Measurements from ENCODE around the gene ANGPTL3. TPM values are rescaled to one million over a fixed set of nuclear protein-coding genes. Genes with fewer than 3 reads are reported as not detected.
"Not testable (repeated sequence)": the region's sequence is repeated elsewhere in the genome, so short reads cannot be mapped to it uniquely, and the experiment has no call there.

The ANGPTL3 gene
- total RNA-seq, 1 experiment from 2014 or later: not detected

DNA sequence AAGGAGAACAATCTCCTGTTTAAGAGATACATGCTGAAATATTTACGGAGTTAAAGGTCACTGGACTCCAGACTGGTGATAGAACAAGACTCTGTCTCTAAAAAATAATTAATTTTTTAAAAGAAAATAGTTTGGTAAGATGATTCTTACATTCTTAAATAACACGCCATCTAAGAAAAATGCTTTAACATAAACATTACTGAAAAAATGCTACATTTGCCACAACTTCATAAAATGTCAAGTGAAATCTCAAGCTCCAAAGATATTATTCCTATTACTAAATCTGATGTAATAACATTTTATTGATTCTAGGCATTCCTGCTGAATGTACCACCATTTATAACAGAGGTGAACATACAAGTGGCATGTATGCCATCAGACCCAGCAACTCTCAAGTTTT is 4.1 kb downstream of the ANGPTL3 start:
- H3K4me1 ChIP-seq: no peaks in the 10 kb centered on the region
- no peaks in the 10 kb centered on the region for H3K9me3 ChIP-seq (replicated peaks)
- no peaks in the 10 kb centered on the region; the same call in 1 of the 2 replicates for H3K36me3 ChIP-seq
- no peaks in the 10 kb centered on the region for H3K27me3 ChIP-seq
- DNase-seq: no peak
- H3K4me3 ChIP-seq: no peak overlapping the region
- no peak overlapping the region for H3K27ac ChIP-seq

DNA sequence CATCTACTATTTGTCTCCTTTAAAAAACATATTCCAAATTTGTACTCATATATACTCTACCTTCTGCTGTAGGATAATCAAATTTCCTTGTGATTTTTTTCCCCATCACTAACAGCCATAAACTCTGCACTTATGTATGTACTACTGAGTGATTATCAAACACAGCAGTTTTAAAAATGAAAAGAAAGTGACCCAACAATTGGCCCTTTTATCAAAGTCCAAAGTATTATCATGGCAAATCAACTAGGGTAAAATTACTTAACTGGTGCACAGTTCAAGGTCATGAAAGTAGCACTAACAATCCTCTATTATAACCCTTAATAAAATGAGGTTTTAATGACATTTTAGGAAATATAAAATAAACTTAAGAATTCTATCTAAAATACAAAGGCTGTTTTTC is 11.6 kb downstream of the ANGPTL3 start:
- no peak for DNase-seq
- no peak overlapping the region for H3K27ac ChIP-seq
- H3K4me1 ChIP-seq: no peaks in the 10 kb centered on the region
- no peaks in the 10 kb centered on the region for H3K27me3 ChIP-seq
- H3K36me3 ChIP-seq: peaks cover 10% of the 10 kb centered on the region; the same call in 1 of the 2 replicates
- no peak overlapping the region for H3K4me3 ChIP-seq
- H3K9me3 ChIP-seq (replicated peaks): no peaks in the 10 kb centered on the region

DNA sequence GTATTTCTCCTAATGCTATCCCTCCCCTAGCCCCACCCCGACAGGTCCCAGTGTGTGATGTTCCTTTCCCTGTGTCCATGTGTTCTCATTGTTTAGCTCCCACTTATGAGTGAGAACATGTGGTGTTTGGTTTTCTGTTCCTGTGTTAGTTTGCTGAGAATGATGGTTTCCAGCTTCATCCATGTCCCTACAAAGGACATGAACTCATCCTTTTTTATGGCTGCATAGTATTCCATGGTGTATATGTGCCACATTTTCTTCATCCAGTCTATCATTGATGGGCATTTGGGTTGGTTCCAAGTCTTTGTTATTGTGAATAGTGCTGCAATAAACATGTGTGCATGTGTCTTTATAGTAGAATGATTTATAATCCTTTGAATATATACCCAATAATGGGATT is 13.3 kb downstream of the ANGPTL3 start:
- H3K36me3 ChIP-seq; H3K27ac ChIP-seq; H3K4me1 ChIP-seq; H3K9me3 ChIP-seq (replicated peaks); DNase-seq; H3K27me3 ChIP-seq; H3K4me3 ChIP-seq: not testable (repeated sequence)

DNA sequence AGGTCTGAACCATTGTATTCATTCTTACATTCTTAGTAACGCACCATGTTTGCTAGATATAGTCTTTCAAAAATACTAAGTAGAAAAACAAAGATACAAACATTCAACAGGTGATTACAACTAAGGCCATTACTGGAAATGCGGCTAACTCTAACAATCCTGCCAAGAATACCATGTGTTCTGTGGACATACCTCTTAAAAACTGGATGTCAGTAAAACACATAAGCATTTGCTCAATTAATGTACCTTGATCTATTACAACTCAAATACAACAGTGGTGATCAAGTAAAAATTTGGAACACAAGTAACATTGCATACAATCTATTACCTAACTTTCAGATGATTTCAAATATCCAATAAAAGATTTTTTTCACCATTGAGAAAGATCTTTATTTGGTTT is 15.4 kb downstream of the ANGPTL3 start:
- no peak overlapping the region for H3K27ac ChIP-seq
- no peaks in the 10 kb centered on the region for H3K4me1 ChIP-seq
- DNase-seq: no peak
- H3K36me3 ChIP-seq: peaks cover 16% of the 10 kb centered on the region
- H3K9me3 ChIP-seq (replicated peaks): no peaks in the 10 kb centered on the region
- H3K4me3 ChIP-seq: no peak overlapping the region
- H3K27me3 ChIP-seq: no peaks in the 10 kb centered on the region

DNA sequence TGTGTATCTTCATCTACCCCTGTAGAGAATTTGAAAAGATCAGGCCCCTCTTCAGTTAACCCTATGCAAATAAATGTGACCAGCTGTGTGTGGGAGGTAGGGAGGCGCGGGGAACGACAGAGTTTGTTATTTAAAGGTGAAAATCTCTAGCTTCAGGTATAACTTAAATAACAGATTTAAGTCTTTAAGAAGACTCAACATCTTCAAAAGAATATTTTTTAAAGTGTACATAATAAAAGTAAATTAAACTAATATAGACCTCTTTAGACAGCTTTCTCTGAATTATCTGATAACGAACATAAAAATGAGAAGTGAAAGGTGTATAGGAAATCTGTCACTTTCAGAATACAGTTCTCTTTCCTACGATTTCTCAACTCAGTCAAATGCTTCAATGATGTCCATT is 16.0 kb downstream of the ANGPTL3 start:
- DNase-seq: no peak
- no peaks in the 10 kb centered on the region for H3K9me3 ChIP-seq (replicated peaks)
- H3K27me3 ChIP-seq: no peaks in the 10 kb centered on the region
- no peak overlapping the region for H3K27ac ChIP-seq
- peaks cover 21% of the 10 kb centered on the region for H3K36me3 ChIP-seq
- H3K4me1 ChIP-seq: no peaks in the 10 kb centered on the region
- H3K4me3 ChIP-seq: no peak overlapping the region

DNA sequence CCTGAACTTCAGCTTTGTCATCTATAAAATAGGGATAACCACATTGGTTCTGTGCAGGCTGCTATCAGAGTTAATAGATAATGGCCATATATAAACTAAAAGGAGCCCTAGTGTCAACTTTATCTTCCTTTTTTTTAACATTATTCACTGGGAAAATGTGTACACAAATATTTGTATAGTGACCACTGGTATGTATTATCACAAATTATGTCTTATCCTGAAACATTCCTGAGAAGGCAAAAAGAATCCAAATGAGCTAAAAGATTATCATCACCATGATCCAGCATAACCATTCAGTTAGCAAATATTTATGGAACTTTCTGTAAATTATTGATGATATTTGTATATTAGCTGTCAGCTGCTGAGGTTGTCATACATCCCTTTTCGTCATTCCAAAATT is 16.6 kb downstream of the ANGPTL3 start:
- Histone ChIP-seq H3K27ac (no peak overlapping the region), H3K4me3 (no peak overlapping the region), H3K27me3 (no peaks in the 10 kb centered on the region), H3K9me3 (replicated peaks) (no peaks in the 10 kb centered on the region), H3K4me1 (no peaks in the 10 kb centered on the region), H3K36me3 (peaks cover 26% of the 10 kb centered on the region)
- no peak for DNase-seq

DNA sequence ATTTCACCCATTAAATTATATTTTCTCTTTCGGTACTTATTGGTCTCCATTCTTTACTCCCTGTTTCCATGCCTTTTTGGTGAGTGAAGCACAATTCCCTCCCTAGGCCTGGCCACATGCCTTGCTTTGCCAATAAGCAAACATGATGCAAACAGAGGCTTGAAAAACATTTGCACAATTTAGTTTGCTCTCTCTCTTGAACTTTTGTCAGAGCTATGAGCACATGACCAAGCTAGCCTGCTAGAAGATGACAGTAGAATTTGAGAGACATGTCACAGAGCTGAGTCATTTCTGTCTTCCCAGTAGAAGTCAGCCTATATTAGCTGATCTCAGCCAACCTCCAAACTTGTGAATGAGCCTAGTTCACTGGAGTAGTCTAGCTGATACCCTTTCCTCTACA is 24.6 kb downstream of the ANGPTL3 start:
- H3K9me3 ChIP-seq (replicated peaks): no peaks in the 10 kb centered on the region
- H3K27ac ChIP-seq: no peak overlapping the region
- no peaks in the 10 kb centered on the region for H3K27me3 ChIP-seq
- DNase-seq: no peak
- H3K36me3 ChIP-seq: peaks cover 18% of the 10 kb centered on the region
- no peak overlapping the region for H3K4me3 ChIP-seq
- no peaks in the 10 kb centered on the region for H3K4me1 ChIP-seq

DNA sequence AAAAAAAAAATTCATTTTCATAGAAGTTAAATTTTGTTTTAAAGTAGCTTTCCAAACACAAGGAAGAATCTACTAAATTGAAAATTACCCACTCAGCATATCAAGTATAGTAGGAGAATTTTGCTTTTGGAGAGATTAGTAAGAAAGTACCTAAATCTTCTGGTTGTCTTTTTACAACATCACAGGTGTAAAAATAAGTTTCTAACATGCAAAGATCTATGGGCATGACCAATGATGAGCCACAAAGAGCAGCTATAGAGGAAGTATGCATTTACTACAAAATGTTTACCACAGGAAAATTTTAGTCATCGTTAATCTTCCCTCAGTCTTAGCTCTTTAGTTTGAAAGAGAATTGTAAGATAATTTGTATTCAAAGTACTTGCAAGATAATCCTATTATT is 28.1 kb downstream of the ANGPTL3 start:
- DNase-seq: no peak
- no peak overlapping the region for H3K27ac ChIP-seq

DNA sequence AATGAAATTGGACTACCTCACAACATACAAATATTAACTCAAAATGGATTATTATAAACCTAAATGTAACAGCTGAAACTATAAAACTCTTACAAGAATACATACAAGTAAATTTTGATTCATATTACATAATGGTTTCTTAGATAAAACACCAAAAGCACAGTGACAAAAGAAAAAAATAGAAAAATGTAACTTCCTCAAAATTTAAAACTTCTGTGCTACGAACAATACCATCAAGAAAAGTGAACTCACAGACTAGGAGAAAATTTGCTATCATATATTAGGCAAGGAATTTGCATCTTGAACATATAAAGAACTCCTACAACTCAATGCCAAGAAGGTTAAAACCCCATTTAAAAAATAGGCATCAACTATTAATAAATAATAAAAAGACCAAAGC is 31.2 kb downstream of the ANGPTL3 start:
- Histone ChIP-seq H3K9me3 (replicated peaks) (no peaks in the 10 kb centered on the region), H3K36me3 (peaks cover 26% of the 10 kb centered on the region), H3K4me1 (no peaks in the 10 kb centered on the region), H3K4me3 (no peak overlapping the region), H3K27me3 (no peaks in the 10 kb centered on the region), H3K27ac (no peak overlapping the region)
- DNase-seq: no peak

More for the DNA sequence above, 28.1 kb downstream of the ANGPTL3 start:
- Histone ChIP-seq H3K36me3 (peaks cover 2% of the 10 kb centered on the region; the same call in 1 of the 2 replicates), H3K27me3 (no peaks in the 10 kb centered on the region), H3K4me3 (no peak overlapping the region), H3K9me3 (replicated peaks) (no peaks in the 10 kb centered on the region), H3K4me1 (no peaks in the 10 kb centered on the region)

DNA sequence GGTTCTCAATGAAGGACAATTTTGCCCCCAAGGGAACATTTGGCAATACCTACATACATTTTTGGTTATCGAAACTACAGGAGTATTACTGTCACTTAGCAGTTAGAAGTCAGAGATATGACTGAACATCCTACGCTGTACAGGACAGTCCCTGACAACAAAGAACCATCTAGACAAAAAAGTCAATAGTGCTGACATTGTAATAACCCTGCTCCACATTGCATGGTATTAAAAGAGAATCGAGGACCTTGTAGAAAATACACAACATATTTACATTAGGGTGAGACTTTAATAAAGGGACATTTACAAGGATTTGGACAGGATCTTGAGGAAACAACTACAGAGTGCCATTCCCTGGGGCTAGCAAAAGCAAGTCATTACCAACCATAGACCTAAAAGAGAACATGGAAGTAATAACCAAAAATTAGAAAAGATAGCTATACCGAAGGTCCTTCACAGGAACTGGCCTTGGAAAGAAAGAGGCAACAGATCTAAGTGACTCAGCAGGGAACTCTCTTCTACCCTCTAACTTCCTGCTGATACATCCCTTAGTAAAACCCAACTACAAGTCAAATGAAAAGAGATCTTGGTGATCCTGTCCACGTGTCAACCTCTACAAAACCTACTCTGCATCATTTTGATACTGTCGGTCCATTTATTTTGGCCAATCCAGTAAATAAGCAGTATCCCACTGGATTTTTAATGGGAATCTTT is 40.2 kb downstream of the ANGPTL3 start:
- Histone ChIP-seq H3K27ac (no peak overlapping the region), H3K4me1 (no peaks in the 10 kb centered on the region), H3K4me3 (no peak overlapping the region), H3K36me3 (peaks cover 35% of the 10 kb centered on the region), H3K9me3 (replicated peaks) (no peaks in the 10 kb centered on the region), H3K27me3 (no peaks in the 10 kb centered on the region)
- DNase-seq: no peak

DNA sequence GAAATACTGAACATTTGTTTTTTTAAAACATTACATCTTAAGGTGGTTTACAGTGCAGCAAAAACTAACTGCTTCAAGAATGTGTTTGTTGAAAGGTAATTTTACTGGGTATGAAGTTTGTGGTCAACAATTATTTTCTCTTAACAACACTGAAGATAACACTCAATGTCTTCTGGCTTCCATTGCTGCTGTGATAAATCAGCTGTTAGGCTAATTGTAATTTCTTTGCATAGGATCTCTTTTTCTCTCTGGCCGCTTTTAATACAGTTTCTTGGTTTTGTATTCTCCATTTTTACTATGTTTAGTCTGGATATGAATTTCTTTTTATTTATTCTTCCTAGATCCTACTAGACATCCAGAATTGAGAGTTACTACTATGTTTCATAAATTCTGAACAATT is 46.0 kb downstream of the ANGPTL3 start:
- DNase-seq: no peak
- no peak overlapping the region for H3K27ac ChIP-seq
- H3K36me3 ChIP-seq: peaks cover 46% of the 10 kb centered on the region
- no peaks in the 10 kb centered on the region for H3K9me3 ChIP-seq (replicated peaks)
- H3K4me1 ChIP-seq: no peaks in the 10 kb centered on the region
- no peak overlapping the region for H3K4me3 ChIP-seq
- H3K27me3 ChIP-seq: no peaks in the 10 kb centered on the region

DNA sequence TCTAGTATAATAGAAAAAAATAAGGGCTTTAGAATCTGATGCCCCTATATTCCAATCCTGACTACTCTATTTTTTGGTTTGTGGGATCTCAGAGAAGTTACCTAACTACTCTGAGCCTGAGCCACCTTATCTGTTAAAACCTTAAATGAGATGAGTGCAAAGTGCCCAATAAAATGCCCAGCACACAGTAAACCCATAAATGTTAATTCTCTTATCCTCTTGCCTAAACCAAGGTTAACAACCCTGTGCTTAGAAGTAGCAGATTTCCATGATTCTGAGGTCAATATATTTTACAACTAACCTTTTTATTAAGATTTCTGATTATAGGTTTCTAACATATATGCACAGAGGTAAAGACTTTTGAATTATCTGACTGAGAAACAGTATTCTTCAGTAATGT is 55.1 kb downstream of the ANGPTL3 start:
- Histone ChIP-seq H3K9me3 (replicated peaks) (no peaks in the 10 kb centered on the region), H3K4me3 (no peak overlapping the region), H3K27me3 (no peaks in the 10 kb centered on the region), H3K36me3 (peaks cover 22% of the 10 kb centered on the region), H3K4me1 (no peaks in the 10 kb centered on the region), H3K27ac (no peak overlapping the region)
- DNase-seq: no peak

DNA sequence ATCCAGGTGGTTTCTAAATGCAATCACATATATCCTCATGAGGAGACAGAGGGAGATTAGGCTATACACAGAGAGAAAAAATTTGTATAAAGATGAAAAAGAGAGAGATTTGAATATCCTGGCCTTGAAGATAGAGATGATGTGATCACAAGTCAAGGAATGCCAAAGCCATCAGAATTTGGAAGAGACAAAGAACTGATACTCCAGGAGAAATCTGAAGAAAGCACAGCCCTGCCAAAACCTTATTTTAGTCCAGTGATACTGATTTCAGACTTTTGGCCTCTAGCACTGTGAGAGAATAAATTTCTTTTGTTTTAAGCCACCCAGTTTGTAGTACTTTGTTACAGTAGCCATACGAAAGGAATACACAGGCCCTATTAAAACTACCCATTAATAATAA is 57.4 kb downstream of the ANGPTL3 start:
- no peak overlapping the region for H3K27ac ChIP-seq
- DNase-seq: no peak
- H3K4me3 ChIP-seq: no peak overlapping the region
- H3K9me3 ChIP-seq (replicated peaks): no peaks in the 10 kb centered on the region
- no peaks in the 10 kb centered on the region for H3K4me1 ChIP-seq
- no peaks in the 10 kb centered on the region for H3K27me3 ChIP-seq
- H3K36me3 ChIP-seq: peaks cover 17% of the 10 kb centered on the region
